Heart left ventricle (tissue), 16 donors: Measurements from ENCODE around the gene PRKAG2. TPM values are rescaled to one million over a fixed set of nuclear protein-coding genes. Genes with fewer than 3 reads are reported as not detected.

Experiments
- ATAC-seq, 4 donors: fragments of 200-7000 bp; cut with Tn5 transposase; one replicate each; pipeline ENCODE4 v1.9.1; 2020 to 2022; ENCODE audit warnings: moderate library complexity in 4 of 4, mild to moderate bottlenecking in 3 of 4, moderate number of reproducible peaks in 1 of 4
- DNase-seq, 5 donors: peaks; one replicate each; pipeline ENCODE4 v3.0.0-alpha.2; 2020
- H3K27ac ChIP-seq, 12 donors: fragments of 200-600 bp; sonication (generic) in 4 of 12; one replicate each; pipeline versions ENCODE4 v1.5.0 to v1.8.0; 2016 to 2022; ENCODE audit warnings: mild to moderate bottlenecking in 2 of 12
- H3K27me3 ChIP-seq, 9 donors: fragments of 200-600 bp; sonication (generic) in 2 of 9; one replicate each; pipeline versions ENCODE4 v1.5.1 to v1.8.0; 2016 to 2022; ENCODE audit warnings: mild to moderate bottlenecking in 3 of 9
- H3K36me3 ChIP-seq, 9 donors: fragments of 200-600 bp; sonication (generic) in 2 of 9; one replicate each; pipeline versions ENCODE4 v1.5.0 to v1.8.0; 2018 to 2022; ENCODE audit warnings: mild to moderate bottlenecking in 2 of 9
- H3K4me1 ChIP-seq, 12 donors: fragments of 200-600 bp; sonication (generic) in 4 of 12; one replicate each; pipeline versions ENCODE4 v1.5.0 to v1.8.0; 2016 to 2022; ENCODE audit warnings: mild to moderate bottlenecking in 3 of 12
- H3K4me3 ChIP-seq, 12 donors: fragments of 200-600 bp; sonication (generic) in 4 of 12; one replicate each; pipeline versions ENCODE4 v1.5.0 to v1.8.0; 2017 to 2022; ENCODE audit warnings: mild to moderate bottlenecking in 9 of 12, moderate library complexity in 4 of 12
- H3K9me3 ChIP-seq, 12 donors: fragments of 200-600 bp; sonication (generic) in 4 of 12; one replicate each; pipeline versions ENCODE4 v1.5.0 to v1.8.0; 2016 to 2022; ENCODE audit warnings: mild to moderate bottlenecking in 1 of 12
- CTCF ChIP-seq, 12 donors: fragments of 200-600 bp; sonication (generic) in 4 of 12; IDR thresholded peaks; one replicate each; pipeline versions ENCODE4 v1.5.0 to v1.8.0; 2018 to 2022; ENCODE audit warnings: antibody characterized with exemption in 12 of 12, mild to moderate bottlenecking in 5 of 12
- POLR2A ChIP-seq, 2 donors: fragments of 450-650 bp; IDR thresholded peaks; one replicate each; pipeline ENCODE4 v1.6.1; 2017; ENCODE audit warnings: antibody characterized with exemption in 2 of 2, mild to moderate bottlenecking in 2 of 2, moderate library complexity in 2 of 2
- WGBS, 4 donors: extraction: QIAGEN DNeasy Blood & Tissue Kit in 2 of 4; methylation state at CpG; one replicate each; pipeline versions ENCODE4 v1.1.5 to v1.1.7; 2013 to 2018; 5-methylcytosine and 5-hydroxymethylcytosine counted together
- intact Hi-C, 10 donors: fragments of 100-400 bp; cut with DNase I; formaldehyde crosslinking; loops; one replicate each; pipeline versions ENCODE4 v1.11.1 to v1.14.2; 2022
- polyA plus RNA-seq, 2 donors: library from polyadenylated mRNA; stranded (reverse); fragments of 200-250 nt; gene quantifications; one replicate each; pipeline ENCODE4 v1.2.3, GENCODE V29; 2013
- total RNA-seq, 9 donors: library from RNA; depleted of rRNA in 2 of 9; stranded (reverse); fragments of >200 nt in 2 of 9; fragmentation: NEBNext Ultra II Directional in 3 of 9; extraction: Animal tissue kit (Norgen Biotek cat#: 25700) in 3 of 9; gene quantifications; one replicate each; pipeline versions ENCODE4 v1.1.0 to v1.2.4, GENCODE V29; 2016 to 2023
- donor health status: ischemic (EF 13 %, LVEDD 7.1; RV severe dilation, severe dysfunction).
- donor health status: healthy with polysubstance abuse.
- donor health status: DM: no; HTN: yes; CAD: no.
- donor health status: DM: no; HTN: no; CAD: no.
- donor health status: ischemic (EF 25% LVEDD 6.9; RV normal size, moderate dysfunction).
- donor health status: ischemic (EF 25% LVEDD 5.7; RV mildly dilated, moderate dysfunction).
- donor health status: healthy.
- donor health status: DM: yes; HTN: yes; CAD: no.
- donor health status: ischemic (EF 35%, LVEDD 5.7; RV mildly dilated, moderate dysfunction).
- donor health status: nonischemic (EF 11% LVEDD 7.7; RV severe dilation, severe dysfunction).
- donor health status: DM: yes; HTN: yes; CAD: no.
- donor health status: PGD.
- donor health status: ischemic (EF 29% LVEDD 5.4; RV normal size, mild dysfunction).
- donor health status: nonischemic (EF 23%, LVEDD 6.1; RV moderate dilation, normal function).

PRKAG2 gene
- total and polyA plus RNA-seq, 11 donors = 50.2 to 179 (median 108) TPM

- DNase-seq = no peak
- intact Hi-C loops = no loop called here
- no peaks in the 10 kb centered on the region for H3K27me3 ChIP-seq
- no peak for ATAC-seq
- peaks cover 0 to 17% (median 0%) of the 10 kb centered on the region in 12 donors for H3K9me3 ChIP-seq
- H3K27ac ChIP-seq = peak overlapping the region in 6 of 12 donors; percentile 14 to 86 (median 71)
- peaks cover 0 to 4% (median 0%) of the 10 kb centered on the region in 9 donors for H3K36me3 ChIP-seq
- WGBS, 4 donors = 80 to 93% (median 88%) methylated on average over 13 of the region's 13 CpGs
- no peak overlapping the region for H3K4me3 ChIP-seq
- TF ChIP-seq POLR2A (IDR thresholded peaks at IDR 0.05) (no peak), CTCF (IDR thresholded peaks at IDR 0.05) (no peak)
- H3K4me1 ChIP-seq = peaks cover 0 to 36% (median 12%) of the 10 kb centered on the region in 12 donors
Measured at GRCh38 chr7:151663382-151664100, 213.4 kb downstream of the PRKAG2 start.

GRCh38 chr7:151662251-151662826, 214.6 kb downstream of the PRKAG2 start:
- peaks cover 0 to 33% (median 12%) of the 10 kb centered on the region in 12 donors for H3K4me1 ChIP-seq

GRCh38 chr7:151661587-151661986, 215.3 kb downstream of the PRKAG2 start:
- no peak for DNase-seq
- no peaks in the 10 kb centered on the region for H3K36me3 ChIP-seq
- no peak overlapping the region for H3K27ac ChIP-seq

More at GRCh38 chr7:151662251-151662826, 214.6 kb downstream of the PRKAG2 start:
- TF ChIP-seq POLR2A (IDR thresholded peaks at IDR 0.05) (no peak), CTCF (IDR thresholded peaks at IDR 0.05) (no peak)
- DNase-seq = no peak
- 65 to 83% (median 77%) methylated on average over 7 of the region's 7 CpGs for WGBS, 4 donors
- no peak for ATAC-seq
- intact Hi-C loops = no loop called here
- H3K9me3 ChIP-seq = peaks cover 0 to 11% (median 0%) of the 10 kb centered on the region in 12 donors
- H3K4me3 ChIP-seq = no peak overlapping the region
- H3K36me3 ChIP-seq = no peaks in the 10 kb centered on the region
- H3K27me3 ChIP-seq = no peaks in the 10 kb centered on the region
- H3K27ac ChIP-seq = peak overlapping the region in 1 of 12 donors; percentile 2

More at GRCh38 chr7:151661587-151661986, 215.3 kb downstream of the PRKAG2 start:
- TF ChIP-seq CTCF (IDR thresholded peaks at IDR 0.05) = no peak
- intact Hi-C loops = no loop called here
- H3K4me1 ChIP-seq = peaks cover 0 to 28% (median 12%) of the 10 kb centered on the region in 12 donors
- WGBS, 4 donors = 94 to 95% (median 94%) methylated on average over 9 of the region's 9 CpGs
- ATAC-seq = no peak
- no peak overlapping the region for H3K4me3 ChIP-seq
- peaks cover 0 to 7% (median 0%) of the 10 kb centered on the region in 12 donors for H3K9me3 ChIP-seq
- no peaks in the 10 kb centered on the region for H3K27me3 ChIP-seq
